GM23338 (cell line): ENCODE measurements around the gene RHOG. TPM values are rescaled to one million over a fixed set of nuclear protein-coding genes. Genes with fewer than 3 reads are reported as not detected.

Source experiments
- ATAC-seq: fragments of 200-7000 bp; cut with Tn5 transposase; 3 replicates; pipeline ENCODE4 v1.9.1; 2020
- DNase-seq: peaks from one replicate; pipeline ENCODE4 v3.0.0-alpha.2; 2015; ENCODE audit warnings: low spot score
- H2AFZ ChIP-seq: fragments of 200-600 bp; sonication (generic); 2 replicates; pipeline ENCODE4 v1.8.0; 2016; ENCODE audit warnings: antibody characterized with exemption, mild to moderate bottlenecking, moderate library complexity
- H3F3A ChIP-seq: fragments of 200-600 bp; sonication (generic); replicated peaks from 2 replicates; pipeline ENCODE4 v1.8.0; 2017; ENCODE audit warnings: antibody characterized with exemption, mixed run types, low read depth
- H3K27ac ChIP-seq: fragments of 200-600 bp; sonication (generic); 2 replicates; pipeline ENCODE4 v1.6.1; 2016; ENCODE audit warnings: low read depth
- H3K27me3 ChIP-seq: fragments of 200-600 bp; sonication (generic); 2 replicates; pipeline ENCODE4 v1.8.0; 2016; ENCODE audit warnings: mild to moderate bottlenecking, mixed run types, moderate library complexity; ENCODE audit not compliant: insufficient read depth
- H3K36me3 ChIP-seq: fragments of 200-600 bp; sonication (generic); 2 replicates; pipeline ENCODE4 v1.8.0; 2016; ENCODE audit warnings: mild to moderate bottlenecking; ENCODE audit not compliant: insufficient read depth
- H3K4me1 ChIP-seq: fragments of 200-600 bp; sonication (generic); 2 replicates; pipeline ENCODE4 v1.8.0; 2016; ENCODE audit warnings: mild to moderate bottlenecking, moderate library complexity; ENCODE audit not compliant: insufficient read depth
- H3K4me2 ChIP-seq: fragments of 200-600 bp; sonication (generic); 2 replicates; pipeline ENCODE4 v1.7.1; 2017; ENCODE audit warnings: mixed run types
- H3K4me3 ChIP-seq: fragments of 200-600 bp; sonication (generic); 2 replicates; pipeline ENCODE4 v1.6.1; 2016; ENCODE audit warnings: mixed run types
- H3K79me2 ChIP-seq: fragments of 200-600 bp; sonication (generic); replicated peaks from 2 replicates; pipeline ENCODE4 v1.8.0; 2017; ENCODE audit warnings: mild to moderate bottlenecking; ENCODE audit not compliant: insufficient read depth
- H3K9me2 ChIP-seq: fragments of 200-600 bp; sonication (generic); 2 replicates; pipeline ENCODE4 v1.8.0; 2017; ENCODE audit not compliant: insufficient read depth
- H4K20me1 ChIP-seq: fragments of 200-600 bp; sonication (generic); replicated peaks from 2 replicates; pipeline ENCODE4 v1.8.0; 2017; ENCODE audit warnings: mild to moderate bottlenecking; ENCODE audit not compliant: insufficient read depth
- H3K27ac Mint-ChIP-seq: 2 replicates; pipeline ENCODE4 v1.8.0; 2020; ENCODE audit warnings: inconsistent platforms, mild to moderate bottlenecking, moderate library complexity, mixed read lengths
- H3K27me3 Mint-ChIP-seq: 3 replicates; pipeline ENCODE4 v1.8.0; 2022; ENCODE audit warnings: low read depth, mild to moderate bottlenecking, moderate library complexity, mixed read lengths, inconsistent platforms; ENCODE audit not compliant: insufficient read depth, poor library complexity
- H3K36me3 Mint-ChIP-seq: 3 replicates; pipeline ENCODE4 v1.8.0; 2021; ENCODE audit warnings: low read depth, mild to moderate bottlenecking, inconsistent platforms, moderate library complexity, mixed read lengths
- H3K4me1 Mint-ChIP-seq: 3 replicates; pipeline ENCODE4 v1.8.0; 2020; ENCODE audit warnings: mild to moderate bottlenecking, inconsistent platforms, mixed read lengths
- H3K4me3 Mint-ChIP-seq: 3 replicates; pipeline ENCODE4 v1.8.0; 2021; ENCODE audit warnings: moderate library complexity, mild to moderate bottlenecking, inconsistent platforms, mixed read lengths
- H3K9me3 Mint-ChIP-seq: 3 replicates; pipeline ENCODE4 v1.8.0; 2020; ENCODE audit warnings: moderate library complexity, mild to moderate bottlenecking, inconsistent platforms, mixed read lengths
- ETS1 ChIP-seq: IDR thresholded peaks from 2 replicates; pipeline ENCODE4 v1.6.1; 2016; ENCODE audit warnings: antibody characterized with exemption
- EZH2 ChIP-seq: fragments of 200-600 bp; sonication (generic); IDR thresholded peaks from one replicate; pipeline ENCODE4 v1.8.0; 2017; ENCODE audit warnings: antibody characterized with exemption, mild to moderate bottlenecking, low read depth; ENCODE audit not compliant: unreplicated experiment
- EZH2phosphoT487 ChIP-seq: fragments of 200-600 bp; sonication (generic); IDR thresholded peaks from one replicate; pipeline ENCODE4 v1.8.1; 2018; ENCODE audit warnings: antibody characterized with exemption; ENCODE audit not compliant: unreplicated experiment
- NANOG ChIP-seq: IDR thresholded peaks from 2 replicates; pipeline ENCODE4 v1.6.1; 2016; ENCODE audit warnings: antibody characterized with exemption, borderline replicate concordance
- REST ChIP-seq: IDR thresholded peaks from one replicate; pipeline ENCODE4 v1.6.1; 2018; ENCODE audit warnings: antibody characterized with exemption; ENCODE audit not compliant: unreplicated experiment
- STAT1 ChIP-seq: IDR thresholded peaks from one replicate; pipeline ENCODE4 v1.6.1; 2016; ENCODE audit warnings: antibody characterized with exemption; ENCODE audit not compliant: unreplicated experiment
- ZNF114 ChIP-seq: fragments of 250-450 bp; sonication (Bioruptor Pico); IDR thresholded peaks from 2 replicates; pipeline ENCODE4 v1.5.0; 2020; ENCODE audit warnings: mild to moderate bottlenecking, moderate library complexity
- ZNF331 ChIP-seq: fragments of 250-450 bp; sonication (Bioruptor Pico); IDR thresholded peaks from 2 replicates; pipeline ENCODE4 v1.5.0; 2020; ENCODE audit warnings: low read depth, mild to moderate bottlenecking, moderate library complexity
- ZNF462 ChIP-seq: fragments of 250-450 bp; sonication (Bioruptor Pico); IDR thresholded peaks from 2 replicates; pipeline ENCODE4 v1.5.0; 2020; ENCODE audit warnings: mild to moderate bottlenecking, moderate library complexity
- polyA plus RNA-seq: library from polyadenylated mRNA; unstranded; fragments of >200 nt; fragmentation: Nextera tagmentation; extraction: Ambion mirVana; gene quantifications from 2 replicates; pipeline ENCODE4 v1.2.1, GENCODE V29; 2016
- total RNA-seq: library from RNA; depleted of rRNA; stranded (reverse); fragments of >200 nt; shearing (Covaris generic); gene quantifications from 2 replicates; pipeline ENCODE4 v1.2.3, GENCODE V29; 2014

RHOG gene
- total and polyA plus RNA-seq, 2 experiments from 2014 or later: 26.3 to 38.6 TPM

- TF ChIP-seq REST: no peak
- no peak for TF ChIP-seq NANOG
These were observed 53.9 kb downstream of the RHOG start (continued) for GRCh38 chr11:3786781-3787428.

- peaks cover 31% of the 10 kb centered on the region for H3K36me3 Mint-ChIP-seq
- Histone ChIP-seq H3K4me1 (no peaks in the 10 kb centered on the region; the same call in 1 of the 2 replicates), H3K27me3 (no peaks in the 10 kb centered on the region), H3K27ac (0 out of 2 replicates have a peak overlapping the region, but pooled peaks have one; percentile 42), H3K4me2 (no peak overlapping the region), H3K9me2 (no peaks in the 10 kb centered on the region), H3K36me3 (peaks cover 24% of the 10 kb centered on the region; the same call in 1 of the 2 replicates), H3K79me2 (peaks cover 87% of the 10 kb centered on the region), H2AFZ (no peak overlapping the region), H3K4me3 (no peak overlapping the region), H4K20me1 (peaks cover 50% of the 10 kb centered on the region), H3F3A (peaks cover 2% of the 10 kb centered on the region; the same call in 1 of the 2 replicates)
- H3K27ac Mint-ChIP-seq: no peak overlapping the region
- H3K4me3 Mint-ChIP-seq: no peak overlapping the region
- H3K4me1 Mint-ChIP-seq: peaks cover 7% of the 10 kb centered on the region; the same call in 2 of the 3 replicates
- H3K27me3 Mint-ChIP-seq: peaks cover 4% of the 10 kb centered on the region
- DNase-seq (no peak), ATAC-seq (no peak)
- no peak for TF ChIP-seq ZNF462 (CRISPR knock-in tag)
- no peak for TF ChIP-seq REST
- TF ChIP-seq ETS1: no peak
- no peak for TF ChIP-seq ZNF114 (CRISPR knock-in tag)
- TF ChIP-seq EZH2phosphoT487: no peak
- no peak for TF ChIP-seq NANOG
- no peak for TF ChIP-seq EZH2
- no peak for TF ChIP-seq STAT1
- TF ChIP-seq ZNF331 (CRISPR knock-in tag): no peak
- no peaks in the 10 kb centered on the region for H3K9me3 Mint-ChIP-seq
These were observed 57.1 kb downstream of the RHOG start for GRCh38 chr11:3783611-3784010.
